ENCODE measurements around the gene ADIPOR1.
"Not testable (repeated sequence)": the region's sequence is repeated elsewhere in the genome, so short reads cannot be mapped to it uniquely, and the experiment has no call there.

Gene ADIPOR1, protein sequence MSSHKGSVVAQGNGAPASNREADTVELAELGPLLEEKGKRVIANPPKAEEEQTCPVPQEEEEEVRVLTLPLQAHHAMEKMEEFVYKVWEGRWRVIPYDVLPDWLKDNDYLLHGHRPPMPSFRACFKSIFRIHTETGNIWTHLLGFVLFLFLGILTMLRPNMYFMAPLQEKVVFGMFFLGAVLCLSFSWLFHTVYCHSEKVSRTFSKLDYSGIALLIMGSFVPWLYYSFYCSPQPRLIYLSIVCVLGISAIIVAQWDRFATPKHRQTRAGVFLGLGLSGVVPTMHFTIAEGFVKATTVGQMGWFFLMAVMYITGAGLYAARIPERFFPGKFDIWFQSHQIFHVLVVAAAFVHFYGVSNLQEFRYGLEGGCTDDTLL

GRCh38 chr1:202957733-202958543 is at the start of gene ADIPOR1:
Gene ADIPOR1 (minus strand): TSS chr1:202958312. CDS start chr1:202951070, 7,242 bp downstream.
- peak; percentile 70 for DNase-seq

GRCh38 chr1:203006948-203007871 is 49.1 kb upstream of the ADIPOR1 start, which contains the start of gene TMEM183A:
Gene TMEM183A (plus strand): TSS chr1:203007374. CDS start chr1:203007466, 92 bp downstream.
- DNase-seq: peak; percentile 92

GRCh38 chr1:203005395-203006142 is 47.5 kb upstream of the ADIPOR1 start:
- DNase-seq: not testable (repeated sequence)

- DNase-seq: no peak
Observed at GRCh38 chr1:203002951-203003350, 44.8 kb upstream of the ADIPOR1 start.

DNA sequence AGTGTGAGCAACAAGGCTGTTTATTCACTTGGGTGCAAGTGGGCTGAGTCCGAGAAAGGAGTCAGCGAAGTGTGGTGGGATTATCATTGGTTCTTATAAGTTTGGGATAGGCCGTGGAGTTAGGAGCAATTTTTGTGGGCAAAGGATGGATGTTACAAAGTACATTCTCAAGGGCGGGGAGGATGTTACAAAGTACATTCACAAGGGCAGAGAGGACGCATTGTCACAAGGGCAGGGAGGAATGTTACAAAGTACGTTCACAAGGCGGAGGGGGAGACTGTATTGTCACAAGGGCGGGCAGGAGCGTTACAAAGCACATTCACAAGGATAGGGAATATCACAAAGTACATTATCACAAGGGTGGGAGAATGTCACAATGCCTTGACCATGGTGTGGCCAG is 43.9 kb upstream of the ADIPOR1 start:
- no peak for DNase-seq

DNA sequence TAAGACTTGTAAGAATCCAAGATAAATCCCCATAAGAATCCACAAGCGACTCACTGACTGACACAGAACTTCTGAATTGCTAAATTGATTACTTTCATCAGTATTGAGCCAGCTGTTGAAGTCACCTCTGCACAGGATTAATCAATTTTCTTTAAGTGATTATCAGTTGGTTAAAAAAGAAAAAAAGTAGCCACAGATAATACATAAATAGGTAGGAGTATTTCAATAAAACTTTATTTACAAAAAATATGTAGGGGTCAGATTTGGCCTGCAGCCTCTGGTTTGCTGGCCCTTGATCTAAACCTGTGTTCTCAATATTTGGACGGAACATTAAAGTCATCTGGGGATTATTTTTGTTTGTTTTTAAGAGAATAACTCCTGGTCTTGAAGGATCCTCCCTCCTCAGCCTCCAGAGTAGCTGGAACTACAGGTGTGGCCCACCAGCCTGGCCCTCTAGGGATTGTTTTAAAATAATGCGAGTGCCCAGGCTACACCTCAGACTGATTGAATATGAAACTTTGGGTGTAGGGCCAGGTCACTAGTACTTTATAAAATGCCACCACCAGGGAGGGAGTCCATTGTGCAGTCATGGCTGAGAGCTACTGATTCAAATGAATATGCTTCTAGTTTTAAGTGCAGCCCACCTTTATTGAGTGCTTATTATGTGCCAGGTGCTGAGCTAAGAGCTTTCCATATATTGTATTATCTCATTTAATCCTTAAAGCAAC is 42.3 kb upstream of the ADIPOR1 start:
- DNase-seq: no peak

DNA sequence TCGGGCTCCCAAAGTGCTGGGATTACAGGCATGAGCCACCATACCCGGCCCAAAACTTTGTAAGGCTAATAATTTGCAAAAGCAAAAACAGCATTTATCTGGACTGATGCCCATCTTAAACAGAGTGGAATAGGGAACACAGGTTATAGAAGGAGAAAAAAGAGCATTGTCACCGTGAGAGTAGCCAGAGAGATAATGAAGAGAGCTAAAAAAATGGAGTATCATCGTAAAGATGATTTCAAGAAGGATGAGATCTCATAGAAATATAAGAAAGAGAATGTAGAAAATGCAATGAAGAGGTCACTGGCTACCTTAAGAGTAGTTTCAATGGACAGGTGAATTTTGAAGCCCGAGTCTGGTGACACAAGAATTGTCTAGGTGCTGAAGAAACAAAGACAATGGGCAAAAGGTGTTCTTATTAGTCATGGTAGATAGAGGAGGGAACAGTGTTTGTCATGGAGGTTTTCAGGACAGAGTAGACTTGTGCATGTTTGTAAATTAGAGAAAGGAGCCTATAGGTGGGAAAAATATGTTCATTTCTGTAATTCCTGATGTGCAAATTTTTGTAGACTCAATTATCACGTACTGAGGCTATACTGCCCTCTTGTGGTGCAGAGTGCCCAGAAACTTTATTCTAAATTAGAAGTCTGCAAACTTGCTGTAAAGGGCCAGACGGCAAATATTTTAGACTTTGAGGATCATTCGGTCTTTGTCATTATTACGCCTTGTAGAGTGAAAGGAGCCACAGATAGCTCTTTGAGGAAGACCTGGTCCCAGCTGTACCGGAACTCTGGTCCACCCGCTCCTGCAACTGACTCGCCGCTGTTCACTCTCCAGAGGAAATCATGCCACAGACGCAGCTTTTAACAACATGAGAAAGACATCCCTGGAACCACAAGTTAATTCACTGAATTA is 41.0 kb upstream of the ADIPOR1 start:
- DNase-seq: peak; percentile 29

- no peak for DNase-seq
Observed at GRCh38 chr1:202994756-202995155, 36.6 kb upstream of the ADIPOR1 start.

GRCh38 chr1:202991112-202991511 is 33.0 kb upstream of the ADIPOR1 start:
- no peak for DNase-seq

GRCh38 chr1:202989879-202990278 is 31.8 kb upstream of the ADIPOR1 start:
- DNase-seq: no peak

DNA sequence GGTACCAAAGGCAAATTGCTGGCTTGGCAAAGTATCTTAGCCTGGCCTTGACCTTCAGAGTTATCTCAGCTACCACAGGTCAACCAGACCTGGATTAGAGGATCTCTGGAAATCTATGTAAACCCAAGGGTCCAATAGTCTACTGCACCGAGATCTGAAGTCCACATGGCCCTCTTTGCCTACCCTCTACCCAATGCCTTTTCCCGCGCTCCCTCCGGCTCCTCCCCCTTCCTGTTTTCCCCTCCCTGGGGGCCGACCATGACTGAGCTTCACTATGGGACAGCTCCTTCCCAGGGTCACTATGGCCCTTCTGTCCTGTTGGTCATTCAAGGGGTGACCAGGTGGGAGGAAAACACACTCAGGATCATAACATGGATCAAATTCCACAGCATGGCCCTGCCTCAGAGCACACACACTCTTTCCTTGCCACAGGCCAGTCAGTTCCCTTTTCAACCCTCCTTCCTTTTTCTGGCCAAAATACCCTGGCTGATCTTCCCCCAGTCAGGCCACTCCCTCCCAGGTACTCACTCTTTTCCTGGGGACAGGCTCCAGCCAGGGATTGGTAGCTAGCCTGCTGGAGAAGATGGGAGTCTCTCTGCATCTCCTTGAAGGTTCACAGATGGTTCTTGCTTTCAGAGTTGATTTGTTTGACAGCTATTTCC is 29.9 kb upstream of the ADIPOR1 start:
- no peak for DNase-seq

GRCh38 chr1:202987255-202987654 is 29.1 kb upstream of the ADIPOR1 start:
- no peak for DNase-seq

GRCh38 chr1:202986120-202986519 is 28.0 kb upstream of the ADIPOR1 start:
- not testable (repeated sequence) for DNase-seq

DNA sequence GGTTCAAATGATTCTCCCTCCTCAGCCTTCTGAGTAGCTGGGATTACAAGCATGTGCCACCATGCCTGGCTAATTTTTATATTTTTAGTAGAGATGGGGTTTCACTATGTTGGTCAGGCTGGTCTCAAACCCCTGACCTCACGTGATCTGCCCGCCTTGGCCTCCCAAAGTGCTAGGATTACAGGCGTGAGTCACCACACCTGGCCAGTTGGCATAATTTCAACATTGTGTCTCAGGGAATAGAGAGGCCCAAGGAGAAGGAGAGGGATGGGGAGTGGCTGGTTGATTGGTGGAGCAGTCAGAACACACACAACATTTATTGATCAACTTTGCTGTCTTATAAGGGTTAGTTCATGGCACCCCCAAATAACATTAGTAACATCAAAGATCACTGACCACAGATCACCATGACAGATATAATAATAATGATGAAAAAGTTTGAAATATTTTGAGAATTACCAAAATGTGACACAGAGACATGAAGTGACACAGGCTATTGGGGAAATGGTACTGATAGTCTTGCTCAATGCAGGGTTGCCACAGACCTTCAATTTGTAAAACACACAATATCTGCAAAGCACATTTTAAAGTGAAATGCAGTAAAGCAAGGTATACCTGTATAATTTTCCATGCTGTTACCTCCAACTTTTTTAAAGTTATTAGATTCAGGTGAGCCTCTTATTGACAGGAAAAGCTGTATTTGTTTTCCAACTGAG is 24.8 kb upstream of the ADIPOR1 start:
- no peak for DNase-seq

DNA sequence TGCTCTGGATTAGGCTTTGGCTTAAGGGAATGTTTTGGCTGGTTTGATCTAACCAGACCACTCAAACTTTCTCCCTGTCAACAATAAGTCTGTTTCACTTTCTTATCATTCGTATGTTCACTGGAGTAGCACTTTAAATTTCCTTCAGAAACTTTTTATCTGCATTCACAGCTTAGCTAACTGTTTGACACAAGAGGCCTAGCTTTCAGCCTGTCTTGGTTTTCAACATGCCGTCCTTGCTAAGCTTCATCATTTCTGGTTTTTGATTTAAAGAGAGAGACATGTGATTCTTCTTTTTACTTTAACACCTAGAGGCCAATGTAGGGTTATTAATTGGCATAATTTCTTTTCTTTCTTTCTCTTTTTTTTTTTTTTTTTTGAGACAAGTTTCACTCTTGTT is 23.8 kb upstream of the ADIPOR1 start:
- no peak for DNase-seq

DNA sequence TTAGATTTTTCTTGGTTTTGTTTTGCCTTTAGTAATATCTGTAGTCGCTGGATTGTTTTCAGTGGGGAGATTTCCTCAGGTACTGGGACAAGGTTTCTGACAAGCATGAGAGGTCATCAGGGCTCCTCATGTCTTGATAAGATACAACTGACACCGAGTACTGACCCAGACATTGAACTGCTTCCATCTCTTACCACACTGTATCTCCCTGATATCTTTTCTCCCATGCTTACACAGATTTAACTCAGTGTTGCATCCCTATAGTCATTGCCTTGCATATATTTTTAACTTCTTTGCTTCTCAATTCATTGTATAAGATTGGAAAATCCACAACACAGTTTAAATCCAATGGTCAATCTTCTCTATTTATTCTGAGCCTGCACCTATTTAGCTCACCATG is 21.3 kb upstream of the ADIPOR1 start:
- no peak for DNase-seq

- no peak for DNase-seq
Observed at GRCh38 chr1:202976633-202977032, 18.5 kb upstream of the ADIPOR1 start.

GRCh38 chr1:202974856-202975255 is 16.7 kb upstream of the ADIPOR1 start:
- no peak for DNase-seq

GRCh38 chr1:202972046-202972445 is 13.9 kb upstream of the ADIPOR1 start:
- DNase-seq: no peak
